Measurements from ENCODE around the gene TBC1D22A. TPM values are rescaled to one million over a fixed set of nuclear protein-coding genes. Genes with fewer than 3 reads are reported as not detected.

Gene TBC1D22A
- total RNA-seq, 1 donor = 17.7 TPM

GRCh38 chr22:46726986-46727317 is 35.5 kb upstream of the TBC1D22A start:
- Histone ChIP-seq H3K4me3 (ENCODE audit: insufficient read depth, low read length) (no peak overlapping the region), H3K4me2 (ENCODE audit: insufficient read depth, low read length) (no peak overlapping the region), H3K79me2 (ENCODE audit: insufficient read depth, low read length) (peaks cover 79% of the 10 kb centered on the region), H2AFZ (ENCODE audit: low read length) (no peak overlapping the region), H3K4me1 (ENCODE audit: insufficient read depth, low read length) (no peaks in the 10 kb centered on the region), H3K27ac (ENCODE audit: low read depth, low read length) (no peak overlapping the region), H3K36me3 (ENCODE audit: insufficient read depth, low read length) (peaks cover 11% of the 10 kb centered on the region), H4K20me1 (ENCODE audit: insufficient read depth, low read length) (peaks cover 45% of the 10 kb centered on the region), H3K27me3 (ENCODE audit: insufficient read depth, low read length) (no peaks in the 10 kb centered on the region), H3K9me3 (ENCODE audit: low read depth, low read length) (no peaks in the 10 kb centered on the region)
- DNase-seq (ENCODE audit: insufficient read length, low spot score, missing footprints) = peak; percentile 42
- no peak for TF ChIP-seq CTCF (IDR thresholded peaks at IDR 0.05; ENCODE audit: extremely low read depth, low read depth, low read length)

- Histone ChIP-seq H3K27me3 (ENCODE audit: insufficient read depth, low read length) (no peaks in the 10 kb centered on the region), H3K79me2 (ENCODE audit: insufficient read depth, low read length) (peaks cover 85% of the 10 kb centered on the region), H4K20me1 (ENCODE audit: insufficient read depth, low read length) (peaks cover 41% of the 10 kb centered on the region)
These were observed 34.6 kb upstream of the TBC1D22A start for GRCh38 chr22:46727813-46728364.

GRCh38 chr22:46728470-46728869 is 34.0 kb upstream of the TBC1D22A start:
- no peak overlapping the region for H3K4me3 ChIP-seq (ENCODE audit: insufficient read depth, low read length)
- TF ChIP-seq CTCF (IDR thresholded peaks at IDR 0.05; ENCODE audit: extremely low read depth, low read depth, low read length) = no peak
- H3K4me1 ChIP-seq (ENCODE audit: insufficient read depth, low read length) = no peaks in the 10 kb centered on the region
- H3K79me2 ChIP-seq (ENCODE audit: insufficient read depth, low read length) = peaks cover 85% of the 10 kb centered on the region
- no peak overlapping the region for H2AFZ ChIP-seq (ENCODE audit: low read length)
- no peak overlapping the region for H3K27ac ChIP-seq (ENCODE audit: low read depth, low read length)
- DNase-seq (ENCODE audit: insufficient read length, low spot score, missing footprints) = peak; percentile 25
- no peaks in the 10 kb centered on the region for H3K9me3 ChIP-seq (ENCODE audit: low read depth, low read length)
- H3K36me3 ChIP-seq (ENCODE audit: insufficient read depth, low read length) = peaks cover 11% of the 10 kb centered on the region
- no peaks in the 10 kb centered on the region for H3K27me3 ChIP-seq (ENCODE audit: insufficient read depth, low read length)
- peaks cover 38% of the 10 kb centered on the region for H4K20me1 ChIP-seq (ENCODE audit: insufficient read depth, low read length)
- H3K4me2 ChIP-seq (ENCODE audit: insufficient read depth, low read length) = no peak overlapping the region

More at GRCh38 chr22:46727813-46728364, 34.6 kb upstream of the TBC1D22A start:
- Histone ChIP-seq H2AFZ (ENCODE audit: low read length) (no peak overlapping the region), H3K4me1 (ENCODE audit: insufficient read depth, low read length) (no peaks in the 10 kb centered on the region), H3K27ac (ENCODE audit: low read depth, low read length) (no peak overlapping the region), H3K4me3 (ENCODE audit: insufficient read depth, low read length) (no peak overlapping the region), H3K4me2 (ENCODE audit: insufficient read depth, low read length) (no peak overlapping the region), H3K36me3 (ENCODE audit: insufficient read depth, low read length) (peaks cover 11% of the 10 kb centered on the region), H3K9me3 (ENCODE audit: low read depth, low read length) (no peaks in the 10 kb centered on the region)
- TF ChIP-seq CTCF (IDR thresholded peaks at IDR 0.05; ENCODE audit: extremely low read depth, low read depth, low read length) = no peak
- DNase-seq (ENCODE audit: insufficient read length, low spot score, missing footprints) = peak; percentile 10

- no peak overlapping the region for H2AFZ ChIP-seq (ENCODE audit: low read length)
- no peak overlapping the region for H3K27ac ChIP-seq (ENCODE audit: low read depth, low read length)
- peak; percentile 64 for DNase-seq (ENCODE audit: insufficient read length, low spot score, missing footprints)
- H3K79me2 ChIP-seq (ENCODE audit: insufficient read depth, low read length) = peaks cover 88% of the 10 kb centered on the region
- no peak overlapping the region for H3K4me3 ChIP-seq (ENCODE audit: insufficient read depth, low read length)
- TF ChIP-seq CTCF (IDR thresholded peaks at IDR 0.05; ENCODE audit: extremely low read depth, low read depth, low read length) = no peak
- peaks cover 8% of the 10 kb centered on the region for H3K36me3 ChIP-seq (ENCODE audit: insufficient read depth, low read length)
- no peaks in the 10 kb centered on the region for H3K27me3 ChIP-seq (ENCODE audit: insufficient read depth, low read length)
- peaks cover 40% of the 10 kb centered on the region for H4K20me1 ChIP-seq (ENCODE audit: insufficient read depth, low read length)
- H3K9me3 ChIP-seq (ENCODE audit: low read depth, low read length) = no peaks in the 10 kb centered on the region
- H3K4me1 ChIP-seq (ENCODE audit: insufficient read depth, low read length) = peaks cover 11% of the 10 kb centered on the region
- no peak overlapping the region for H3K4me2 ChIP-seq (ENCODE audit: insufficient read depth, low read length)
These were observed 31.7 kb upstream of the TBC1D22A start for GRCh38 chr22:46730568-46731245.

Data from osteoblast (primary cell).